HepG2 (cell line): ENCODE data around the gene KLF9. TPM values are rescaled to one million over a fixed set of nuclear protein-coding genes. Genes with fewer than 3 reads are reported as not detected.

ENCODE experiments used
- ATAC-seq: fragments of 200-7000 bp; cut with Tn5 transposase; 3 replicates; pipeline ENCODE4 v1.9.1; 2020; ENCODE audit warnings: mild to moderate bottlenecking, moderate library complexity
- BruUV-seq: library from RNA; stranded (reverse); fragments of 400-500 nt; replicated peaks from 2 replicates; lab custom pipeline; 2021; lab: Mats Ljungman, UMichigan
- CTCF ChIA-PET: fragments of 300-600 bp; formaldehyde crosslinking; extraction: SDS; loops from one replicate; lab custom pipeline; 2021; ENCODE audit warnings: low total read pairs, inconsistent platforms, low intra/inter-chr PET ratio; lab: Yijun Ruan, JAX
- POLR2A ChIA-PET: fragments of 350-600 bp; sonication (Branson Sonifier 250); formaldehyde crosslinking; loops from one replicate; lab custom pipeline; 2020; ENCODE audit warnings: antibody characterized with exemption, inconsistent platforms; lab: Yijun Ruan, JAX
- DNase-seq: peaks from one replicate; pipeline ENCODE4 v3.0.0-alpha.2; 2015; ENCODE audit warnings: low spot score
- FAIRE-seq: peaks from 3 replicates; lab custom pipeline; 2011; peaks lifted over from hg19 to GRCh38; lab: Jason Lieb, UNC
- H2AFZ ChIP-seq: one replicate; pipeline ENCODE4 v1.6.1; 2011; ENCODE audit warnings: low read length, inconsistent platforms
- H3K27ac ChIP-seq: fragments of 300-600 bp; 3 replicates; pipeline ENCODE4 v1.8.0; 2011; ENCODE audit warnings: mixed run types, mild to moderate bottlenecking, mixed read lengths, low read length, inconsistent platforms; ENCODE audit not compliant: insufficient read depth; ENCODE audit errors: extremely low read length
- H3K27me3 ChIP-seq, 2 experiments: fragments of 200-600 bp in 1 of 2; 2 replicates in 1 of 2; 3 replicates in 1 of 2; pipeline versions ENCODE4 v1.6.0 to v1.8.0; 2011; ENCODE audit warnings: low read length in 2 of 2, mild to moderate bottlenecking in 2 of 2, moderate library complexity in 2 of 2, inconsistent platforms in 1 of 2; ENCODE audit not compliant: insufficient read depth in 2 of 2, control insufficient read depth in 1 of 2
- H3K36me3 ChIP-seq, 2 experiments: fragments of 200-600 bp in 1 of 2; replicated peaks in 1 of 2; 2 replicates in 1 of 2; 3 replicates in 1 of 2; pipeline versions ENCODE4 v1.5.1 to v1.8.0; 2011; ENCODE audit warnings: low read length in 2 of 2, inconsistent platforms in 1 of 2; ENCODE audit not compliant: insufficient read depth in 2 of 2, control insufficient read depth in 1 of 2
- H3K4me1 ChIP-seq: 2 replicates; pipeline ENCODE4 v1.5.1; 2012; ENCODE audit warnings: low read length, inconsistent platforms; ENCODE audit not compliant: insufficient read depth
- H3K4me2 ChIP-seq: 2 replicates; pipeline ENCODE4 v1.6.0; 2011; ENCODE audit warnings: low read depth, low read length, inconsistent platforms
- H3K4me3 ChIP-seq, 3 experiments: fragments of 200-600 bp in 1 of 3; sonication (generic), shearing (Covaris generic) in 1 of 3; replicated peaks in 1 of 3; 2 replicates each; pipeline ENCODE4 v1.5.1; 2011 to 2016; ENCODE audit warnings: low read length in 3 of 3, inconsistent platforms in 2 of 3, low read depth in 2 of 3, mild to moderate bottlenecking in 2 of 3, control low read depth in 1 of 3, mixed read lengths in 1 of 3; ENCODE audit not compliant: insufficient read depth in 1 of 3
- H3K79me2 ChIP-seq: one replicate; pipeline ENCODE4 v1.6.1; 2011; ENCODE audit warnings: low read length, inconsistent platforms; ENCODE audit not compliant: insufficient read depth
- H3K9ac ChIP-seq: 2 replicates; pipeline ENCODE4 v1.6.0; 2011; ENCODE audit warnings: mild to moderate bottlenecking, low read depth, low read length, inconsistent platforms; ENCODE audit not compliant: insufficient read depth
- H3K9me3 ChIP-seq: 2 replicates; pipeline ENCODE4 v1.5.1; 2012; ENCODE audit warnings: mild to moderate bottlenecking, low read length
- H4K20me1 ChIP-seq: 2 replicates; pipeline ENCODE4 v1.6.0; 2011; ENCODE audit warnings: inconsistent platforms, mild to moderate bottlenecking, low read length, moderate library complexity; ENCODE audit not compliant: insufficient read depth
- ATRX ChIP-seq: sonication (generic); formaldehyde crosslinking; IDR thresholded peaks from 2 replicates; pipeline ENCODE4 v1.4.0; 2020; ENCODE audit warnings: missing genetic modification reagents, borderline replicate concordance
- EEA1 ChIP-seq: sonication (generic); formaldehyde crosslinking; IDR thresholded peaks from 2 replicates; pipeline ENCODE4 v1.5.1; 2020; ENCODE audit warnings: mild to moderate bottlenecking, missing genetic modification reagents, borderline replicate concordance
- EHMT2 ChIP-seq: fragments of 200-600 bp; sonication (generic); IDR thresholded peaks from 2 replicates; pipeline ENCODE4 v1.7.0; 2017; ENCODE audit warnings: antibody characterized with exemption, low read depth, low read length, borderline replicate concordance
- ELK4 ChIP-seq: sonication (generic); formaldehyde crosslinking; IDR thresholded peaks from 2 replicates; pipeline ENCODE4 v1.9.0; 2021; ENCODE audit warnings: missing genetic modification reagents, borderline replicate concordance
- ETS1 ChIP-seq: sonication (generic); formaldehyde crosslinking; IDR thresholded peaks from 2 replicates; pipeline ENCODE4 v1.4.0; 2020; ENCODE audit warnings: missing genetic modification reagents
- GZF1 ChIP-seq: sonication (generic); formaldehyde crosslinking; IDR thresholded peaks from 2 replicates; pipeline ENCODE4 v1.5.1; 2020; ENCODE audit warnings: mild to moderate bottlenecking, missing genetic modification reagents
- MAFK ChIP-seq, 2 experiments: IDR thresholded peaks in 1 of 2; conservative IDR thresholded peaks in 1 of 2; 2 replicates each; pipeline ENCODE4 v1.6.1; 2011; ENCODE audit warnings: improper control_type of control experiment in 2 of 2, low read length in 2 of 2
- NR2F6 ChIP-seq, 2 experiments: IDR thresholded peaks; 2 replicates each; pipeline ENCODE4 v1.6.1; 2016; ENCODE audit warnings: antibody characterized with exemption in 1 of 2, mild to moderate bottlenecking in 1 of 2
- PPARG ChIP-seq: conservative IDR thresholded peaks from 2 replicates; pipeline ENCODE4 v1.6.1; 2016; ENCODE audit warnings: missing biosample characterization, missing genetic modification reagents
- SAFB2 ChIP-seq: sonication (generic); formaldehyde crosslinking; IDR thresholded peaks from 2 replicates; pipeline ENCODE4 v1.5.1; 2020; ENCODE audit warnings: missing genetic modification reagents, low read depth, mild to moderate bottlenecking, borderline replicate concordance
- ZKSCAN5 ChIP-seq: sonication (generic); formaldehyde crosslinking; IDR thresholded peaks from 2 replicates; pipeline ENCODE4 v1.5.1; 2020; ENCODE audit warnings: mild to moderate bottlenecking, missing genetic modification reagents
- ZNF205 ChIP-seq: IDR thresholded peaks from 2 replicates; pipeline ENCODE4 v1.6.1; 2018; ENCODE audit warnings: missing biosample characterization, missing genetic modification reagents
- WGBS: methylation state at CpG from one replicate; pipeline ENCODE4 v1.1.6; 2017; ENCODE audit warnings: low lambda C conversion rate; 5-methylcytosine and 5-hydroxymethylcytosine counted together
- in situ Hi-C: cut with HindIII; loops from 2 replicates; pipeline ENCODE4 v1.10.0; 2017; ENCODE audit warnings: low pct_unique_long_range_greater_than_20kb; ENCODE audit not compliant: extremely low pct_ligation_motif_present
- intact Hi-C: fragments of 100-400 bp; cut with micrococcal nuclease; formaldehyde crosslinking; loops from one replicate; pipeline ENCODE4 v1.10.0; 2022; ENCODE audit not compliant: unreplicated experiment
- polyA plus RNA-seq, 8 experiments: library from polyadenylated mRNA; depleted of rRNA in 3 of 8; stranded (reverse) in 7 of 8; unstranded in 1 of 8; fragments of >200 nt; fragmentation: Illumina TruSeq in 4 of 8; extraction: Trizol in 4 of 8; gene quantifications; 2 replicates each; pipeline versions ENCODE4 v1.2.1 to v1.2.3, GENCODE V29; 2011 to 2016; ENCODE audit warnings: low read depth in 4 of 8, missing spikeins in 1 of 8, mixed read lengths in 1 of 8; ENCODE audit not compliant: insufficient read depth in 1 of 8
- total RNA-seq, 5 experiments: library from RNA; depleted of rRNA; stranded (reverse); fragments of >200 nt; fragmentation: Illumina TruSeq; extraction: Trizol; gene quantifications; 2 replicates each; pipeline ENCODE4 v1.2.3, GENCODE V29; 2016; ENCODE audit warnings: low read depth in 1 of 5
- TF ChIP-seq, protein P1 (sequence below): sonication (generic); formaldehyde crosslinking; conservative IDR thresholded peaks from 2 replicates; pipeline ENCODE4 v1.4.0; 2020; ENCODE audit warnings: missing genetic modification reagents
- TF ChIP-seq, protein P2 (sequence below): sonication (generic); formaldehyde crosslinking; IDR thresholded peaks from 2 replicates; pipeline ENCODE4 v1.5.0; 2020; ENCODE audit warnings: mild to moderate bottlenecking, missing genetic modification reagents

The KLF9 gene
- total and polyA plus RNA-seq, 2 of the 13 experiments (the other 11 are each of a cell fraction or from before 2014, with no cell fraction given), result 5.7 to 7.2 TPM

DNA sequence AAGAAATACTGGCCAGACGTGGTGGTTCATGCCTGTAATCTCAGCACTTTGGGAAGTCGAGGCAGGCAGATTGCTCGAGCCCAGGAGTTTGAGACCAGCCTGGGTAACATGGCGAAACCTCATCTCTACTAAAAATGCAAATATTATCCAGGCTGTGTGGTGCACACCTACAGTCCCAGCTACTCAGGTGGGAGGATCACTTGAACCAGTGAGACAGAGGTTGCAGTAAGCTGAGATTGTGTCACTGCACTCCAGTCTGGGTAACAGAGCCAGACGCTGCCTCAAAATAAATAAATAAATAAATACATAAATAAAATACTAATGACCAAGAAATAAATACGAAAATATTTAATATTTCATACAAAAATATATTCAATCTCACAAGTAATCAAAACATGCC lies 18.8 kb downstream of the KLF9 start:
- no peak for ATAC-seq
- Histone ChIP-seq H3K4me2 (no peak overlapping the region), H2AFZ (no peak overlapping the region), H3K9me3 (no peaks in the 10 kb centered on the region), H3K4me1 (no peaks in the 10 kb centered on the region), H3K4me3 (no peak overlapping the region), H3K27me3 (no peaks in the 10 kb centered on the region), H4K20me1 (peaks cover 52% of the 10 kb centered on the region), H3K79me2 (peaks cover 46% of the 10 kb centered on the region), H3K36me3 (no peaks in the 10 kb centered on the region), H3K27ac (no peak overlapping the region), H3K9ac (no peak overlapping the region)
- no peak for DNase-seq
- BruUV-seq, result no TSS peak
- in situ Hi-C loops, result no loop called here
- intact Hi-C loops, result no loop called here
- FAIRE-seq, result no peak
- ChIA-PET POLR2A (interaction anchor here (1.0 kb wide), 1 partner anchor 23 kb away, joined by 3 read pairs; no protein-coding TSS in a partner anchor), CTCF (no interaction called here)
- 88% methylated on average over 6 of the region's 6 CpGs for WGBS
- TF ChIP-seq, protein P1, sequence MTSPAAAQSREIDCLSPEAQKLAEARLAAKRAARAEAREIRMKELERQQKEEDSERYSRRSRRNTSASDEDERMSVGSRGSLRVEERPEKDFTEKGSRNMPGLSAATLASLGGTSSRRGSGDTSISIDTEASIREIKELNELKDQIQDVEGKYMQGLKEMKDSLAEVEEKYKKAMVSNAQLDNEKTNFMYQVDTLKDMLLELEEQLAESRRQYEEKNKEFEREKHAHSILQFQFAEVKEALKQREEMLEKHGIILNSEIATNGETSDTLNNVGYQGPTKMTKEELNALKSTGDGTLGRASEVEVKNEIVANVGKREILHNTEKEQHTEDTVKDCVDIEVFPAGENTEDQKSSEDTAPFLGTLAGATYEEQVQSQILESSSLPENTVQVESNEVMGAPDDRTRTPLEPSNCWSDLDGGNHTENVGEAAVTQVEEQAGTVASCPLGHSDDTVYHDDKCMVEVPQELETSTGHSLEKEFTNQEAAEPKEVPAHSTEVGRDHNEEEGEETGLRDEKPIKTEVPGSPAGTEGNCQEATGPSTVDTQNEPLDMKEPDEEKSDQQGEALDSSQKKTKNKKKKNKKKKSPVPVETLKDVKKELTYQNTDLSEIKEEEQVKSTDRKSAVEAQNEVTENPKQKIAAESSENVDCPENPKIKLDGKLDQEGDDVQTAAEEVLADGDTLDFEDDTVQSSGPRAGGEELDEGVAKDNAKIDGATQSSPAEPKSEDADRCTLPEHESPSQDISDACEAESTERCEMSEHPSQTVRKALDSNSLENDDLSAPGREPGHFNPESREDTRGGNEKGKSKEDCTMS (CRISPR knock-in tag), result no peak
- no peak for TF ChIP-seq EEA1 (CRISPR knock-in tag)
- TF ChIP-seq NR2F6 (IDR thresholded peaks at IDR 0.05), result no peak
- TF ChIP-seq NR2F6 (CRISPR knock-in tag; IDR thresholded peaks at IDR 0.05), result no peak
- TF ChIP-seq ZKSCAN5 (CRISPR knock-in tag), result no peak
- no peak for TF ChIP-seq ATRX (CRISPR knock-in tag)
- TF ChIP-seq SAFB2 (CRISPR knock-in tag), result no peak
- no peak for TF ChIP-seq GZF1 (CRISPR knock-in tag)
- TF ChIP-seq EHMT2, result no peak
- TF ChIP-seq MAFK (conservative IDR thresholded peaks at IDR 0.05 in 1 of 2, IDR thresholded peaks at IDR 0.05 in 1 of 2; ENCODE audit: low read length in 2 of 2), result no peak
- no peak for TF ChIP-seq ELK4 (CRISPR knock-in tag)
- no peak for TF ChIP-seq ETS1 (CRISPR knock-in tag)
- TF ChIP-seq PPARG (CRISPR knock-in tag), result no peak
- no peak for TF ChIP-seq ZNF205
- TF ChIP-seq, protein P2, sequence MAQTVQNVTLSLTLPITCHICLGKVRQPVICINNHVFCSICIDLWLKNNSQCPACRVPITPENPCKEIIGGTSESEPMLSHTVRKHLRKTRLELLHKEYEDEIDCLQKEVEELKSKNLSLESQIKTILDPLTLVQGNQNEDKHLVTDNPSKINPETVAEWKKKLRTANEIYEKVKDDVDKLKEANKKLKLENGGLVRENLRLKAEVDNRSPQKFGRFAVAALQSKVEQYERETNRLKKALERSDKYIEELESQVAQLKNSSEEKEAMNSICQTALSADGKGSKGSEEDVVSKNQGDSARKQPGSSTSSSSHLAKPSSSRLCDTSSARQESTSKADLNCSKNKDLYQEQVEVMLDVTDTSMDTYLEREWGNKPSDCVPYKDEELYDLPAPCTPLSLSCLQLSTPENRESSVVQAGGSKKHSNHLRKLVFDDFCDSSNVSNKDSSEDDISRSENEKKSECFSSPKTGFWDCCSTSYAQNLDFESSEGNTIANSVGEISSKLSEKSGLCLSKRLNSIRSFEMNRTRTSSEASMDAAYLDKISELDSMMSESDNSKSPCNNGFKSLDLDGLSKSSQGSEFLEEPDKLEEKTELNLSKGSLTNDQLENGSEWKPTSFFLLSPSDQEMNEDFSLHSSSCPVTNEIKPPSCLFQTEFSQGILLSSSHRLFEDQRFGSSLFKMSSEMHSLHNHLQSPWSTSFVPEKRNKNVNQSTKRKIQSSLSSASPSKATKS (CRISPR knock-in tag), result no peak
